GM21526 (cell line): ENCODE data around the gene SORD.
"Not testable (repeated sequence)": the region's sequence is repeated elsewhere in the genome, so short reads cannot be mapped to it uniquely, and the experiment has no call there.

ENCODE experiments used
- ATAC-seq: cut with Tn5 transposase; IDR thresholded peaks from one replicate; pipeline ENCODE4 v1.9.1; 2021; ENCODE audit warnings: moderate library complexity; ENCODE audit not compliant: unreplicated experiment, low FRiP score

The SORD gene

GRCh38 chr15:45093622-45094357 lies 70.8 kb downstream of the SORD start:
- ATAC-seq: no peak

- ATAC-seq: no peak
Observed at GRCh38 chr15:45094358-45094730, 71.3 kb downstream of the SORD start.

- no peak for ATAC-seq
Observed at GRCh38 chr15:45095661-45096060, 72.7 kb downstream of the SORD start.

GRCh38 chr15:45097466-45097865 lies 74.5 kb downstream of the SORD start:
- no peak for ATAC-seq

- no peak for ATAC-seq
Observed at GRCh38 chr15:45099549-45100165, 76.7 kb downstream of the SORD start.

- ATAC-seq: no peak
Observed at GRCh38 chr15:45100884-45101625, 78.1 kb downstream of the SORD start.

GRCh38 chr15:45101749-45102148 lies 78.8 kb downstream of the SORD start:
- ATAC-seq: no peak

GRCh38 chr15:45102226-45102625 lies 79.2 kb downstream of the SORD start:
- ATAC-seq: no peak

- not testable (repeated sequence) for ATAC-seq
Observed at GRCh38 chr15:45104170-45104569, 81.2 kb downstream of the SORD start.

- ATAC-seq: no peak
Observed at GRCh38 chr15:45105586-45105985, 82.6 kb downstream of the SORD start.

- ATAC-seq: no peak
Observed at GRCh38 chr15:45106002-45106790, 83.2 kb downstream of the SORD start.

- no peak for ATAC-seq
Observed at GRCh38 chr15:45107941-45108630, 85.1 kb downstream of the SORD start.

- ATAC-seq: no peak
Observed at GRCh38 chr15:45110256-45110820, 87.3 kb downstream of the SORD start.

- no peak for ATAC-seq
Observed at GRCh38 chr15:45111390-45112142, 88.6 kb downstream of the SORD start.

GRCh38 chr15:45112143-45112590 lies 89.2 kb downstream of the SORD start:
- no peak for ATAC-seq

- no peak for ATAC-seq
Observed at GRCh38 chr15:45112591-45113379, 89.8 kb downstream of the SORD start.

GRCh38 chr15:45113380-45113990 lies 90.5 kb downstream of the SORD start:
- ATAC-seq: no peak
